Vagina (tissue), 2 donors: Measurements from ENCODE around the gene CTSL.

Source experiments
- POLR2A ChIP-seq, 2 donors: fragments of 450-650 bp; IDR thresholded peaks; one replicate each; pipeline ENCODE4 v1.6.1; 2017; ENCODE audit warnings: antibody characterized with exemption in 2 of 2, mild to moderate bottlenecking in 2 of 2, moderate library complexity in 2 of 2
- POLR2AphosphoS5 ChIP-seq, 2 donors: sonication (generic); formaldehyde crosslinking; IDR thresholded peaks; one replicate each; pipeline ENCODE4 v1.9.0; 2017; ENCODE audit warnings: antibody characterized with exemption in 2 of 2, mild to moderate bottlenecking in 2 of 2, low read depth in 1 of 2; ENCODE audit not compliant: insufficient read depth in 1 of 2
- TF ChIP-seq, protein P1 (sequence below), 3 experiments: fragments of 450-650 bp in 2 of 3; fragments of 200-600 bp in 1 of 3; sonication (generic) in 1 of 3; IDR thresholded peaks; one replicate each; pipeline ENCODE4 v1.5.1; 2017 to 2019; ENCODE audit warnings: antibody characterized with exemption in 3 of 3, mild to moderate bottlenecking in 2 of 3, moderate library complexity in 2 of 3

DNA sequence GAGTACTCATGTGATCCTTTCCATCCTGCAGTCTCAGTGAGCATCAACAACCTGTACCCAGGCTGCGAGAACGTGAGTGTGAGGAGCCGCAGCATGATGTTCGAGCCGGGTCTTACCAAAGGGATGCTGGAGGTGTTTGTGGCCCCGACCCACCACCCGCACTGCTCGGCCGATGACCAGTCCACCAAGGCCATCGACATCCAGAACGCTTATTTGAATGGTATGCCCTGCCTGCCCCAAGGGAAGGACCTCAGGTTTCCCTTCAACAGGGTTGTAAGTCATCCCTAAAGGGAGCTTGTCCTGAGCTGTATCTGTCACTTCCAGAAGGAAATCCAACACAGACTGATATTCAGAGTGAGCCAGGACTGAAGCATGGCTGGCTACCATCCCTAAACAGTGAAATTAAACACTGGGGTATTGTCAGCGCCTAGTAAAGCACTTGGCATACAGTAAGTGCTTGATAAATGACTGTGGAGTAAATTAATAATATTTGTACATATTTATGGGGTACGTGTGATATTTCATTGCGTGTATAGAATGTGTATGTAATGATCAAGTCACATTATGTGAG is 39.3 kb upstream of the CTSL start:
- TF ChIP-seq, protein P1, sequence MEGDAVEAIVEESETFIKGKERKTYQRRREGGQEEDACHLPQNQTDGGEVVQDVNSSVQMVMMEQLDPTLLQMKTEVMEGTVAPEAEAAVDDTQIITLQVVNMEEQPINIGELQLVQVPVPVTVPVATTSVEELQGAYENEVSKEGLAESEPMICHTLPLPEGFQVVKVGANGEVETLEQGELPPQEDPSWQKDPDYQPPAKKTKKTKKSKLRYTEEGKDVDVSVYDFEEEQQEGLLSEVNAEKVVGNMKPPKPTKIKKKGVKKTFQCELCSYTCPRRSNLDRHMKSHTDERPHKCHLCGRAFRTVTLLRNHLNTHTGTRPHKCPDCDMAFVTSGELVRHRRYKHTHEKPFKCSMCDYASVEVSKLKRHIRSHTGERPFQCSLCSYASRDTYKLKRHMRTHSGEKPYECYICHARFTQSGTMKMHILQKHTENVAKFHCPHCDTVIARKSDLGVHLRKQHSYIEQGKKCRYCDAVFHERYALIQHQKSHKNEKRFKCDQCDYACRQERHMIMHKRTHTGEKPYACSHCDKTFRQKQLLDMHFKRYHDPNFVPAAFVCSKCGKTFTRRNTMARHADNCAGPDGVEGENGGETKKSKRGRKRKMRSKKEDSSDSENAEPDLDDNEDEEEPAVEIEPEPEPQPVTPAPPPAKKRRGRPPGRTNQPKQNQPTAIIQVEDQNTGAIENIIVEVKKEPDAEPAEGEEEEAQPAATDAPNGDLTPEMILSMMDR (IDR thresholded peaks at IDR 0.05), result no peak
- TF ChIP-seq POLR2AphosphoS5 (IDR thresholded peaks at IDR 0.05; ENCODE audit: insufficient read depth in 1 of 2, low read depth in 1 of 2) (no peak), POLR2A (IDR thresholded peaks at IDR 0.05) (no peak)
